GM12891 (cell line): Measurements from ENCODE around the gene RSPH3.

Source experiments
- PAX5 ChIP-seq: IDR thresholded peaks from 2 replicates; pipeline ENCODE4 v1.6.1; 2011; ENCODE audit warnings: low read length, moderate library complexity, mild to moderate bottlenecking; ENCODE audit not compliant: insufficient read depth, severe bottlenecking
- POLR2A ChIP-seq: IDR thresholded peaks from 2 replicates; pipeline ENCODE4 v1.6.1; 2011; ENCODE audit warnings: low read depth, low read length, control low read depth
- POLR2AphosphoS5 ChIP-seq: IDR thresholded peaks from 2 replicates; pipeline ENCODE4 v1.6.1; 2011; ENCODE audit warnings: low read depth, low read length, control low read depth
- SPI1 ChIP-seq: IDR thresholded peaks from 2 replicates; pipeline ENCODE4 v1.6.1; 2011; ENCODE audit warnings: low read depth, low read length, control low read depth
- TAF1 ChIP-seq: IDR thresholded peaks from 2 replicates; pipeline ENCODE4 v1.6.1; 2011; ENCODE audit warnings: low read depth, low read length, control low read depth

GRCh38 chr6:159012201-159012600 lies 12.2 kb upstream of the RSPH3 start:
- TF ChIP-seq POLR2AphosphoS5, result no peak
- TF ChIP-seq POLR2A, result no peak
- no peak for TF ChIP-seq TAF1
- TF ChIP-seq SPI1, result no peak
- TF ChIP-seq PAX5, result no peak
